ENCODE results near the gene CFAP46.

DNA sequence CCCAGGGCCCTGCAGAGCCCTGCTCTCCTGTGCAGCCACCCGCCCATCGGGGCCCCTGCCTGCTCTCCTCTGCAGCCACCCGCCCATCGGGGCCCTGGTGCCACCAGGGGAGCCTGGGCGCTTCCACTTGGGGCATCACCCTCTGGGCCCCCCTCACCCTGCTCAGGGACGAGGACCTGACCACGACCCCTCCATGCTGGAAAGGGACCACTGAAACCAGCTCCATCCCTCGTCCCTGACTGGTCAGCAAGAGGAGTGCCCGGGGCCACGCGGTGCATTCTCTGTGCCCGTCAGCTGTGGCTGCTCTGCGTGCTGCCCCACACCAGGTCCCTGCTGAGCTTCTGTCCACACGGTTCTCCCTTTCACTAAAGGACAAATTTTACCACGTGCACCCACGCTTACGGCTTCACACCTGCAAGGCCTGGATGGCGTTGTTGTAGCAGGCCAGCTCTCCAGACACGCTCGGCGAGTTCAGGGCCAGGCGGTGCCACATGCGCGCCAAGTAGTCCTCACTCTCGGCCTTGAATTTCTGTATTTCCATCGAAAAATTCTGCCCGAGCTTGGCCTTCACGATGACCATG, 57.6 kb downstream of the CFAP46 start:
- TF ChIP-seq ISL1 (CRISPR knock-in tag; IDR thresholded peaks at IDR 0.05) (no peak), GLIS3 (CRISPR knock-in tag; IDR thresholded peaks at IDR 0.05) (no peak), ZNF565 (CRISPR knock-in tag; conservative IDR thresholded peaks at IDR 0.05; ENCODE audit: low read depth) (no peak), ZFP3 (CRISPR knock-in tag; IDR thresholded peaks at IDR 0.05) (no peak), RARB (CRISPR knock-in tag; IDR thresholded peaks at IDR 0.05) (no peak), PATZ1 (CRISPR knock-in tag; IDR thresholded peaks at IDR 0.05; ENCODE audit: borderline replicate concordance) (no peak), PPARA (CRISPR knock-in tag; IDR thresholded peaks at IDR 0.05; ENCODE audit: borderline replicate concordance) (no peak), BACH2 (CRISPR knock-in tag; IDR thresholded peaks at IDR 0.05; ENCODE audit: borderline replicate concordance) (no peak)
- TF ChIP-seq, protein P1, sequence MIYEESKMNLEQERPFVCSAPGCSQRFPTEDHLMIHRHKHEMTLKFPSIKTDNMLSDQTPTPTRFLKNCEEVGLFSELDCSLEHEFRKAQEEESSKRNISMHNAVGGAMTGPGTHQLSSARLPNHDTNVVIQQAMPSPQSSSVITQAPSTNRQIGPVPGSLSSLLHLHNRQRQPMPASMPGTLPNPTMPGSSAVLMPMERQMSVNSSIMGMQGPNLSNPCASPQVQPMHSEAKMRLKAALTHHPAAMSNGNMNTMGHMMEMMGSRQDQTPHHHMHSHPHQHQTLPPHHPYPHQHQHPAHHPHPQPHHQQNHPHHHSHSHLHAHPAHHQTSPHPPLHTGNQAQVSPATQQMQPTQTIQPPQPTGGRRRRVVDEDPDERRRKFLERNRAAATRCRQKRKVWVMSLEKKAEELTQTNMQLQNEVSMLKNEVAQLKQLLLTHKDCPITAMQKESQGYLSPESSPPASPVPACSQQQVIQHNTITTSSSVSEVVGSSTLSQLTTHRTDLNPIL (CRISPR knock-in tag; IDR thresholded peaks at IDR 0.05; ENCODE audit: low read depth), result no peak
- TF ChIP-seq, protein P2, sequence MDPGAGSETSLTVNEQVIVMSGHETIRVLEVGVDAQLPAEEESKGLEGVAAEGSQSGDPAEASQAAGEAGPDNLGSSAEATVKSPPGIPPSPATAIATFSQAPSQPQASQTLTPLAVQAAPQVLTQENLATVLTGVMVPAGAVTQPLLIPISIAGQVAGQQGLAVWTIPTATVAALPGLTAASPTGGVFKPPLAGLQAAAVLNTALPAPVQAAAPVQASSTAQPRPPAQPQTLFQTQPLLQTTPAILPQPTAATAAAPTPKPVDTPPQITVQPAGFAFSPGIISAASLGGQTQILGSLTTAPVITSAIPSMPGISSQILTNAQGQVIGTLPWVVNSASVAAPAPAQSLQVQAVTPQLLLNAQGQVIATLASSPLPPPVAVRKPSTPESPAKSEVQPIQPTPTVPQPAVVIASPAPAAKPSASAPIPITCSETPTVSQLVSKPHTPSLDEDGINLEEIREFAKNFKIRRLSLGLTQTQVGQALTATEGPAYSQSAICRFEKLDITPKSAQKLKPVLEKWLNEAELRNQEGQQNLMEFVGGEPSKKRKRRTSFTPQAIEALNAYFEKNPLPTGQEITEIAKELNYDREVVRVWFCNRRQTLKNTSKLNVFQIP (CRISPR knock-in tag; IDR thresholded peaks at IDR 0.05; ENCODE audit: borderline replicate concordance, low read depth), result no peak
- TF ChIP-seq, protein P3, sequence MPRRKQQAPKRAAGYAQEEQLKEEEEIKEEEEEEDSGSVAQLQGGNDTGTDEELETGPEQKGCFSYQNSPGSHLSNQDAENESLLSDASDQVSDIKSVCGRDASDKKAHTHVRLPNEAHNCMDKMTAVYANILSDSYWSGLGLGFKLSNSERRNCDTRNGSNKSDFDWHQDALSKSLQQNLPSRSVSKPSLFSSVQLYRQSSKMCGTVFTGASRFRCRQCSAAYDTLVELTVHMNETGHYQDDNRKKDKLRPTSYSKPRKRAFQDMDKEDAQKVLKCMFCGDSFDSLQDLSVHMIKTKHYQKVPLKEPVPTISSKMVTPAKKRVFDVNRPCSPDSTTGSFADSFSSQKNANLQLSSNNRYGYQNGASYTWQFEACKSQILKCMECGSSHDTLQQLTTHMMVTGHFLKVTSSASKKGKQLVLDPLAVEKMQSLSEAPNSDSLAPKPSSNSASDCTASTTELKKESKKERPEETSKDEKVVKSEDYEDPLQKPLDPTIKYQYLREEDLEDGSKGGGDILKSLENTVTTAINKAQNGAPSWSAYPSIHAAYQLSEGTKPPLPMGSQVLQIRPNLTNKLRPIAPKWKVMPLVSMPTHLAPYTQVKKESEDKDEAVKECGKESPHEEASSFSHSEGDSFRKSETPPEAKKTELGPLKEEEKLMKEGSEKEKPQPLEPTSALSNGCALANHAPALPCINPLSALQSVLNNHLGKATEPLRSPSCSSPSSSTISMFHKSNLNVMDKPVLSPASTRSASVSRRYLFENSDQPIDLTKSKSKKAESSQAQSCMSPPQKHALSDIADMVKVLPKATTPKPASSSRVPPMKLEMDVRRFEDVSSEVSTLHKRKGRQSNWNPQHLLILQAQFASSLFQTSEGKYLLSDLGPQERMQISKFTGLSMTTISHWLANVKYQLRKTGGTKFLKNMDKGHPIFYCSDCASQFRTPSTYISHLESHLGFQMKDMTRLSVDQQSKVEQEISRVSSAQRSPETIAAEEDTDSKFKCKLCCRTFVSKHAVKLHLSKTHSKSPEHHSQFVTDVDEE (CRISPR knock-in tag; IDR thresholded peaks at IDR 0.05), result no peak

Data from SK-N-SH treated with all-trans-retinoic acid at 6 μM for 48 hours (cell line).